NCI-H510A (cell line): Measurements from ENCODE around the gene PFDN2.
A peak's percentile ranks its signal among the peaks of the same experiment; 100 is the strongest.

ENCODE experiments used
- DNase-seq: peaks from one replicate; lab custom pipeline; 2025; lab: John Stamatoyannopoulos, UW

The PFDN2 gene, protein sequence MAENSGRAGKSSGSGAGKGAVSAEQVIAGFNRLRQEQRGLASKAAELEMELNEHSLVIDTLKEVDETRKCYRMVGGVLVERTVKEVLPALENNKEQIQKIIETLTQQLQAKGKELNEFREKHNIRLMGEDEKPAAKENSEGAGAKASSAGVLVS

DNA sequence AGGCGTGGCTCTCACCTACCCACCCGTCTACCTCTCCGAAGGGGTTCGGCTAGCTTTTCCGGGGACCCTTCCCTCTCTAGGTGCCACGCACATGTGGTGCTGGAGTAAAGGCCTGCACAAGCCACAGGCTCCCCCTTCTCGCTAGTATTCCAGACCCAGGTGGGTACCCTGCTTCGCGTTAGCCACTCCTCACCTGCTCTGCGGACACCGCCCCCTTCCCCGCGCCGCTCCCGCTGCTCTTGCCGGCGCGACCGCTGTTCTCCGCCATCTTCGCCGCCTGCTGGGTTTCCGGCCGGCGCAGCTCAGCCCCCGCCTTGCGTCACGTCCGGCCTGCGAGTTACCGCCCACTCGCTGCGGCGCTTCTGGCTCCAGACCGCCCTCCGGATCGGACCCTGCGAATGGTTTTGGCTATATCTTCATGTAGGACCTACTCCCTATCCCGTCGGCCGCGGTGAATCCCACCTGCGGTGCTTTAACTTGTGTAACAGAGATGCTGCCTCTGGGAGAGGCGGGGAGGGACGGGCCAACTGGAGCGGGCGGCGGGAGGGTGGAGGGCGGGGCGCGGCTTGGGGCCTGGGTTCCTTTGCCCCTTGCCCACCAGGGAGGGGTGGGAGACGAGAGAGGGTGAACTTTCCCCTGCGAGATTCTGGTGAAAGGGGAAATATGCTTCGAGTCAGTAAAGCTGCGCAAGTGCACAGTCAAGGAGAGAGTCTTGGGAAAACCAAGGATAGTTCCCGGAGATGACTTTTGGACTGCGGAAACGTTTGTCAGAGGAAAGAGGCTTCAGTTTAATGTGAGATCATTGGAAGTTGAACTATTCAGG, at the start of gene PFDN2, which contains the start of gene NIT1:
PFDN2 (minus strand) TSS at position 279 of the 823 bp plus-strand sequence; CDS start at position 268, 11 bp downstream.
NIT1 (plus strand) TSS at position 347 of the 823 bp plus-strand sequence; CDS start at position 419, 72 bp downstream.
- peak; percentile 74 for DNase-seq

DNA sequence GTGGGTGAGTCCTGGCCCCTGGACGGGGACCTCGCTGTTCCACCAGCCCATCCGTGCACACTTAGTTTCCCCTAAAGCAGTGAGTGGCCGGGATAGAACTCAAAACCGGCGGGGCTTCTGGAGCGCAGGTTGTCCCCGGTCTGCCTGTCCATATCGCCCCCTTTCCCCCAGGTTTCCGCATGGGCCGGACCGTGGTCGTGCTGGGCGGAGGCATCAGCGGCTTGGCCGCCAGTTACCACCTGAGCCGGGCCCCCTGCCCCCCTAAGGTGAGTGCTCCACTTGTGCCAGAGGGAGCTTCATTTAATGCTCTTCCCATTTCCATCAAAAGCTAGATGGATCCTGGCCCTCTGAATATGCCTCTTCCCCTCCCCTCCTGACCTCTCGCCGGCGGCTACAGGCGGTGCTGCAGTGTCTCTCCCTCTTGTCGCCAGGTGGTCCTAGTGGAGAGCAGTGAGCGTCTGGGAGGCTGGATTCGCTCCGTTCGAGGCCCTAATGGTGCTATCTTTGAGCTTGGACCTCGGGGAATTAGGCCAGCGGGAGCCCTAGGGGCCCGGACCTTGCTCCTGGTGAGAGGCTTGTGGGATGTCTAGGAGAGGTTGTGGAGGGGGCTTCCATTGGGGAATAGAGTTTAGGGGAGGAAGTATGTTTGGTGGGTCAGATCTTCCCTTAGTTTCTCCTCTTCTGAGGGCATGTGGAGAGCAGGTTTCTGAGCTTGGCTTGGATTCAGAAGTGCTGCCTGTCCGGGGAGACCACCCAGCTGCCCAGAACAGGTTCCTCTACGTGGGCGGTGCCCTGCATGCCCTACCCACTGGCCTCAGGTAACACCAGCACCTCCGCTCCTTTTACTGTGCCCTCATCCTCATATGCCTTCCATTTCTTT, 49.1 kb upstream of the PFDN2 start:
- no peak for DNase-seq

DNA sequence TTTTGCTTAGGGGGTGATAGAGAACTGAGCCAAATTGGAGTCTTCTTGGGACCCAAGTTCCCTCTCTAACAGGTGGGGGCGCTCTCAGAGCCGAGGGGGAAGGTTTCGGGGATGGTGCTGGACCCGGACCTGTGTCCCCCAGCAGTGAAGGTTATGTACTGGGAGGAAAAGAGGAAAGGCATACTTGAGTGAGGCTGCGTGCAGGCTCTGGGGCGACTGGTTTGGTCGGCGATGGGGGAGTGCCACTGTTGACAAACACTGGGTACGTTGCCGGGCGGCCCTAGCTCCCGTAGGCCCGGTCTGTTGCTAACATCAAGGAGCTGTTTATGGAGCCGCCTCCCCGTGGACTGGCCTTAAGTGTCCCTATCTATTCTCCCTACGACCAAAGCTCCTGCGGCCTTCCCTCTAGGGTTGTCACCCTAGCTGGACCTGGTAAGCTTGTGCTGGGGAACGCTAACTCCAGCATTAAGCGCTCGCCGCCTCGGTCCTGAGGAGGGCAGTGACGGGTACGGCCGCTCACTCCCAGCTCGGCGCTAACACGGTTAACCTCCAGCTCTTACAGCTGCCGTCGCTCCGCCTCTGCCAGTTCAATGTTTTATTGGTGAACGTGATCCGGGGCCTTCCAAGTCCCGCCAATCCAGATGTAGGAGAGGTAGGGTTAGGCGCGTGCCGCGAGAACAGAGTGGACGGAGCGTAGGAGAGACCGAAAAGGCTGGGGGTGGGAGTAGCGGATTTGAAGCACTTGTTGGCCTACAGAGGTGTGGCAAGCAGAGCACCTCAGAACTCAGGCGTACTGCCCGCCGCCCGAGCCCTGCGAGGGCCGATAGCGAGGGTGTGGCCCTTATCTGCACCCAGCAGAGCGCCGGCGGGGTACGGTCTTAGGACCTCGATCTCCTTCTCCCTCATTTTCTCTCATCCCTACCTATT, 48.2 kb upstream of the PFDN2 start, which contains the start of gene PPOX:
PPOX (plus strand) TSS at position 685 of the 927 bp plus-strand sequence. CDS start 422 bp downstream, outside the sequence.
- DNase-seq = peak; percentile 97

DNA sequence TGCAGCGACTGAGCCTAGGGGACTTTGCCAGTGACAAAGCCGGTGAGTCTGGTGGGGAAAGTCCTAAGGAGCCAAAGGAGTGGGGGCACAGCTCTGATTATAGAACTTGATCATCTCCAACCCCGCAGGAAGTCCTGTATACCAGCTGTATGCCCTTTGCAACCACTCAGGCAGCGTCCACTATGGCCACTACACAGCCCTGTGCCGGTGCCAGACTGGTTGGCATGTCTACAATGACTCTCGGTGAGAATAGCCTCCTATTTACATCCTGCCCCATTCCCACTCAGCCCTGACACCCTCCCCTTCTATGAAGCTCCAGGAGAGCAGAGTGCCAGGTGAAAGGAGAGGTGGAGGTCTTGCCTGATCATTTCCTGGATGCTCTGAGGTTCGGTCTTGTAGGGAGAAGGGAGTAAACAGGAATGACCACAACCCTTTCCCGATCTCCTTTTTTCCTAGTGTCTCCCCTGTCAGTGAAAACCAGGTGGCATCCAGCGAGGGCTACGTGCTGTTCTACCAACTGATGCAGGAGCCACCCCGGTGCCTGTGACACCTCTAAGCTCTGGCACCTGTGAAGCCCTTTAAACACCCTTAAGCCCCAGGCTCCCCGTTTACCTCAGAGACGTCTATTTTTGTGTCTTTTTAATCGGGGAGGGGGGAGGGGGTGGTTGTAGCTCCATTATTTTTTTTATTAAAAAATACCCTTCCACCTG, 47.2 kb upstream of the PFDN2 start:
- DNase-seq = no peak

DNA sequence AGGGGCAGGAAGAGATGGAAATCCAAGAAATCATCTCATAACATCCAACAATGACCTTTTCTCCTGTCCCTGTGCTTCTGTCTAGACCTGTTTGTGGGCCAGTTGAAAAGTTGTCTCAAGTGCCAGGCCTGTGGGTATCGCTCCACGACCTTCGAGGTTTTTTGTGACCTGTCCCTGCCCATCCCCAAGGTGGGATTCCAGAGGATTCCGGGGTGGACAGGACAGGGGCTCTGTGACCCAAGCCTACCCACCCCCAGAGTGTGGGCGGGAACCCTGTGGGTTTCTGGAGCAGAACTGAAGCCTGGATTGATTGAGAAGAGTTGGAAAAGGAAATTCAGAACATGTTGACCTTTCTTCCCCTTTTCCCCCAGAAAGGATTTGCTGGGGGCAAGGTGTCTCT, 46.0 kb upstream of the PFDN2 start:
- DNase-seq = no peak

DNA sequence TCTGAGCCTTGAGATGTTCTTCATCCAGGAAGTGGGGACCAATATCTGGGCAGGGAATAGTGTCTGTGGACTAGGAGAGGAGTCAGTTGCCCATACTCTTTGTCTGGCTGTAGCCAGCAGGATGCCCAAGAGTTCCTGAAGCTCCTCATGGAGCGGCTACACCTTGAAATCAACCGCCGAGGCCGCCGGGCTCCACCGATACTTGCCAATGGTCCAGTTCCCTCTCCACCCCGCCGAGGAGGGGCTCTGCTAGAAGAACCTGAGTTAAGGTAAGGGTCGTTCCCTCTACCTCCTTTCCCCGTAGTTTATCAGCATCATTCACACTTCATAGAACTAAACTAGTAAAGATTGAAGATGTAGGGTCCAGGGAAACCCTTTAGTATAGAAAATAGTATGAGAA, 45.0 kb upstream of the PFDN2 start:
- DNase-seq = no peak

DNA sequence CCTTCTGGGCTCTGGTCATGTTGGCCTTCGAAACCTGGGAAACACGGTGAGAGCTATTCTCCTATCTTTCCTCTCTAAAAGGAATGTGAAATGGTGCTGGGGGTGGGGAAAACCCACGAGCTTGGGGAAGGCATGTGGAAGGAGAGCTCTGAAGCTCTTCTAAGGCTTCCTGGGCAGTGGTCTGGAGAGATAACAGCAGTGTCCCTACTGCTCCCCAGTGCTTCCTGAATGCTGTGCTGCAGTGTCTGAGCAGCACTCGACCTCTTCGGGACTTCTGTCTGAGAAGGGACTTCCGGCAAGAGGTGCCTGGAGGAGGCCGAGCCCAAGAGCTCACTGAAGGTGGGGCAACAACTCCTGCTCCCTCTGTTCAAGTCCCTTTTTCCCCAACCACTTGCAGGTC, 44.2 kb upstream of the PFDN2 start:
- DNase-seq = no peak

DNA sequence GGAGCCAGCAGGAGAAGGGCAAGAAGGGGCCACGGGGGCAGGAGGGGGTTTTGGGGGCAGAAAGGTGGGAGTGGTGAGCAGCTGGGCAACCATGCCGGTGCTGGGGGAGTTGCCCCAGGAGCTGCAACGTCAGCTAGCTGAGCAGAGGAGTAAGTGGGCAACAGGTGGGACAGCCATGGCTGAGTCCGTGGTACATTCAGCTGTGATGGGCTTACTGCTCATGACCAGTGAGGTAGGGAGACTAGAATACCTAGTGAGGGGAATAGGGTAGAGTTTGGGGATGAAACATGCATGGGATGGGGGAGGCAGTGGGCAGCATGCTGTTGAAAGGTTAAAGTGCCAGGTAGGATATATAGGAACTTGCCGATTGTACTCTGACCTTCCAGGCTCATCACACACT, 43.8 kb upstream of the PFDN2 start:
- DNase-seq = no peak

DNA sequence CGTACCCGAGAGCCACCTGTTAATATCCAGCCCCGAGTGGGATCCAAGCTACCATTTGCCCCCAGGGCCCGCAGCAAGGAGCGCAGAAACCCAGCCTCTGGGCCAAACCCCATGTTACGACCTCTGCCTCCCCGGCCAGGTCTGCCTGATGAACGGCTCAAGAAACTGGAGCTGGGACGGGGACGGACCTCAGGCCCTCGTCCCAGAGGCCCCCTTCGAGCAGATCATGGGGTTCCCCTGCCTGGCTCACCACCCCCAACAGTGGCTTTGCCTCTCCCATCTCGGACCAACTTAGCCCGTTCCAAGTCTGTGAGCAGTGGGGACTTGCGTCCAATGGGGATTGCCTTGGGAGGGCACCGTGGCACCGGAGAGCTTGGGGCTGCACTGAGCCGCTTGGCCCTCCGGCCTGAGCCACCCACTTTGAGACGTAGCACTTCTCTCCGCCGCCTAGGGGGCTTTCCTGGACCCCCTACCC, 42.9 kb upstream of the PFDN2 start:
- no peak for DNase-seq

DNA sequence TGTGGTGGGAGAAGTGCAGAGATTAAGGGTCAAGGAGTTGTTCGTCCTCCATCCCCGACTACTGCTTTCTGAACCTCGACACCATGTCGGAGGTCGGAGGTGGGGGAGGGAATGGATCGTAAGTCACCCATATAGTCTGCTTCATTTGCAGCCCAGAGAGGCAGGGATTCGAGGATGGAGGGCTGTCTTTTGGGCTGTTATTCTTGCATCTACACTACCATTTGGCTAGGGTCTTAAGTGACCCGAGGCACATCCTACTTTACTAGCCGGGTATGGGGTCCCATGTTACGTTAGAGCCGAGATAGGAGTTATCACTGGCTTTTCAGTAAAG, 42.0 kb upstream of the PFDN2 start:
- DNase-seq = no peak

DNA sequence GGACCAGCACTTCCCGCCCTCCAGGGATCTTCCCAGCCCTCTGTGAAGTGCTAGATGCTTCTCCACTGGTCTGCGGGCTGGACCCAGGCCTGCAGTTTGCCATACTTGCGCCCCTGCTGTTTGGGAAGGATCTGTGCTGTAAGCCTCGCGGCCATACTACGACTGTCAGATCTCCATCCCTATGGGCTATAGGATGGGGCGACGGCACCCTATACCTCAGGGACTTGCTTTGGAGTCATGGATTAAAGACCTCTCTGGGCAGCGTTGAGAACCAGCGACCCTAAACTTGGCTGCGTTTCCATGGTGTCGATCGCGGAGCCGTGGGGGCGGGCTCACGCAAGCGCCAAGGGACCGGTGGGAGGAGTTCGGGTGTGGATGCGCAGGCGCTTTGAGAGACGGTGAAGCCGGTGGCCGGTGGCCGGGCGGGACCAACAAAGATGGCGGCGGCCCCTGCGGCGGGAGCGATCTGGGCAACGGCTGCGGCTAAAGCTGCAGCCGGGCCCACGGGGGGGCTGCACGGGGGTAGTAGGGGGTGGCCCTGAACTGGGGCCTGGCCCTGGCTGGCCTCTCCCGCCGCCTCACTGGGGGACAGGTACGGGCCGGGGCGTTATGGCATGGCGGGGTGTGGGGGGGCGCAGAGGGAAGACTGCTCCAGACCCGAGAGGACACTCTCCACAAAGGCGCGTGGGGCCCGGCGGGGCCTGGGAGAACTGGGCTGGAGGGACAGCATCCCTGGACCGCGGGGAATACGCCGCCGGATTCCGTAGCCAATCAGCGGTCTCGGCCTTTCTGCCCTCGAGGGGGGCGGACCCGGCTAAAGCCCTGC, 41.5 kb upstream of the PFDN2 start, which contains the start of gene USP21:
USP21 (plus strand) TSS at position 414 of the 826 bp plus-strand sequence. CDS start 1,141 bp downstream, outside the sequence.
- peak; percentile 77 for DNase-seq

DNA sequence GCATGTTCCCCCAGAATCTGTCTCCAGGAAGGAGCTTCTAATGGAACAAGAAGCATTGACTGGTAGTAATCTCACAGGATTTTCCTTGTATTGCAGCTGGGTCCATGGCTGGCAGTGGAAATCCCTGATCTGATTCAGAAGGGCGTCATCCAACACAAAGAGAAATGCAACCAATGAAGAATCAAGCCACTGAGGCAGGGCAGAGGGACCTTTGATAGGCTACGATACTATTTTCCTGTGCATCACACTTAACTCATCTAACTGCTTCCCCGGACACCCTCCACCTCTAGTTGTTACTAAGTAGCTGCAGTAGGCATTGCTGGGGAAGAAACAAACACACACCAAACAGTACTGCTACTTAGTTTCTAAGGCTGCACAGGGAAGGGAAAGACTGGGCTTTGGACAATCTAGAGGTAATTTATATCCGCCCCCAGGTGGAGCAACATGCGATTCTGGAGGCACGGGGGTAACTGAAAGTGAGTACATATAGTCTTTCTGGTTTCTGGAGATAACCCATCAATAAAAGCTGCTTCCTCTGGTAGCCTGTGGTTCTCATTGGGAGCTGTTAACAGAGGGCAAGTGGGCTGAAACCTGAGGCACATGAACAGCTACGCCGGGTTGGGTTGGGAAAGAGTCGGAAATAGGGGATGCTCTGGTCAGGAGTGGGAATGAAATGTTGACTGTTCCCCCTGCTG, 40.6 kb upstream of the PFDN2 start:
- DNase-seq = no peak

DNA sequence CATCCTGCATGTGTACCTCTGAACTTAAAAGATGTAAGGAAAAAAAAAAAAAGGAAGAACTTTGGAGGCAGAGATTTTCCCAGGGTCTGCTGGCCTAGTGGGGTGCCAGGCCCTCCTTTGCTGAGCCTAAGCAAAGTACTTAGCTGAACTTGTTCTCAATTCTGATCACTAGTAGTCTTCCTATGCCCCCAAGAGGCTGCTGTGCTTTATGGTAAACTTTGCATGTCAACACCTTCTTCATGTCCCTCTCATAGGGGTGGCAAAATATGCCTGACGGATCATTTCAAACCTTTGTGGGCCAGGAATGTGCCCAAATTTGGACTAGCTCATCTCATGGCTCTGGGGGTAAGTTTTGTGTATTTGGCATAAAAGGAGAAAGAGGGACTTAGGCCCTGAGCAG, 40.0 kb upstream of the PFDN2 start:
- DNase-seq = no peak

DNA sequence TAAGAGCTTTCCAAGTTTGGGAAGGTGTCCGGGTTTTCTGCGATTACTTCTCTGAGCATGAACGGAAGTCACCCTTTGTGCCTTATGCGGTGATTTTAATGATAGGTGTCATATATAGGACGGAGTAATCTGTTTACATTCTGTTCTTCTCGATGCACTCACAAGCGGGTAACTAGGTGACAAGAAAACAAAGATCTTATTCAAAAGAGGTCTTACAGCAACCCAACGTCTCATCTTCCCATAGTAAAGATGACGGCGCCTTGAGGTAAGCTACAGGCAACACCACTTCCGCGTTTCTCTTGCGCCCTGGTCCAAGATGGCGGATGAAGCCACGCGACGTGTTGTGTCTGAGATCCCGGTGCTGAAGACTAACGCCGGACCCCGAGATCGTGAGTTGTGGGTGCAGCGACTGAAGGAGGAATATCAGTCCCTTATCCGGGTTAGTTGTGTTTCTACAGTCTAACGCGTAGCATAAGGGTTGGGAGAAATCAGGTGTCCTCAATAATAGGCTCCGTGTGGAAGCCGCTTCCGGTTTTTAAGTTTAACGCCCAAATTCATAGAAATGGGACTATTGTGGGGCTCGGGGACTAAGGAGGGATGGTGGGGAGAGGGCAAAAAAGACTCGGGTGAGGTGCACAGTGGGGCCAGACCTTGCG, 36.0 kb upstream of the PFDN2 start, which contains the start of gene UFC1:
UFC1 (plus strand) TSS at position 297 of the 656 bp plus-strand sequence; CDS start at position 317, 20 bp downstream.
- peak; percentile 56 for DNase-seq

DNA sequence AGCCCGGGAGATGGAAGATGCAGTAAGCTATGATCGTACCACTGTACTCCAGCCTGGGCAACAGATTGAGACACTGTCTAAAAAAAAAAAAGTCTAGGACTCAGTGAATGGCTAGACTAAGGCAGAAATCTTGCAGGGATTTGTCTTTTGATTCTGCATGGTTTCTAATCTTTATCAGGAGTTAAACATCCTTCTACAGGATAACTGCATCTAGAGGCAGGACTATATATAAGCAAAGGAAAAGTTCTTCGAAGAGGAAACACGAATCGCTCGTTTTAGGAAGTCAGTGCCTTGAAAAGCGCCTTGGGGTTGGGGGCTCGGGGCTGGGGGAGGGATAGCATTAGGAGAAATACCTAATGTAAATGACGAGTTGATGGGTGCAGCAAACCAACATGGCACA, 35.3 kb upstream of the PFDN2 start:
- no peak for DNase-seq

DNA sequence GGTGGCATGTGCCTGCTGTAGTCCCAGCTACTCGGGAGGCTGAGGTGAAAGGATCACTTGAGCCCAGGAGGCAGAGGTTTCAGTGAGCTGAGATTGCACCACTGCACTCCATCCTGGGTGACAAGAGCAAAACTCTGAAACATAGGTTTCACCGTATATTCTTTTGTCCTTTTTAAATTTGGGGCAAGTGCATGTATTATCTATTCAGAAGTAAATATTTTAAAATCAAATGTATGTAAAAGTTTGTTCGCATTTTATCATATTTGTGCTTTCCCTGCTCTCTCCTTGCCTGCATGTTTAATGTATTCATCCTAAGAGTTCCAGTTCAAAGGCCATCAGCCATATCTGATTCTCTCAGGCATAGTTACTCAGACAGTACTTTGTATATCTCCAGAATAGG, 28.0 kb upstream of the PFDN2 start:
- DNase-seq = no peak

DNA sequence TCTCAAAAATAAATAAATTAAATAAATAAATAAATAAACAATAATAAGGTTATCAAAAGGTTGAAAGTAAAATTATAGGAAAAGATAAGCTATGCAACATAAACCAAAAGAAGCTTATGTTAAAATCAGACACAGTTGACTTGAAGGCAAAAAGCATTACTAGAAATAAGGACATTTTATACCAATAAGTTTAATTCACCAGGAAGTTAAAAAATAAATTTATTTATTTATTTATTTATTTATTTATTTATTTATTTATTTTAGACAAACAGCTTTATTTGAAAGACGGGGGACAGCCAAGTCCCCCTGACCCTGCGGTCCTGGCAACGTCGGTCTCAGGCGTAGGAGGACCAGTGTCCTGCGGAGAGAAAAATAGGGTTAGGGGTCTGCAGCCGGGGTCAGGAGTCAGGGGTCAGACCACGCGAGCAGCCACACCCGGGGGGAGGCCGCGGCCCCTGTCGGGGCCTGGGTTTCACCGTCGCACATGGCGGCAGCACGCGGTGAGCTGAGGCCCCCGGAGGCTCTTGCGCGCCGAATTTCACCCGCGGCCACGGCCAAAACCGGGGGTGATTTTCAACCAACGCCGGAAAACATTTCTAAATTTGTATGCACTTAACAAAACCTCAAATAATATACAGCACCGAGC, 23.0 kb upstream of the PFDN2 start:
- no peak for DNase-seq

DNA sequence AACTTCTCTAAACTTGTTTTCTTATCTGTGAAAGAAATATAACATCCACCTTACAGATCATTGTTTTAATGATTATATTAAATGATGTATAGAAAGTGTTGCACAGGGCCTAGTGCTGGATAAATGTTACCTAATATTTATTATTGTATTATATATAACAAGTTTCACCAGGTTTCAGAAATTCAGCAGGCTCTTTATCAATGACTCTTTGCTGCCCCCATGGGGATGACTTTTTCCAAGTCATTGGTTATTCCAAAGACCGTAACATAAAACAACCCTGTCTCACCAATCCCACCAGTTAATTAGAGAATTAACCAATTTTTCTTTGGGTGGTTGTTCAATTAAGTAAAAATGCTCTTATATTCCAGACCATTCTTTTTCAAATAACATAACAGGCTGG, 21.9 kb upstream of the PFDN2 start:
- no peak for DNase-seq
